NOMO-1 treated with DMSO at 0.1 percent for 48 hours (cell line): ENCODE measurements around the gene GIGYF2.

Source experiments
- DNase-seq: peaks from one replicate; lab custom pipeline; 2025; ENCODE audit not compliant: unreplicated experiment; lab: John Stamatoyannopoulos, UW

The GIGYF2 gene

GRCh38 chr2:232876161-232876977, 179.2 kb downstream of the GIGYF2 start:
- DNase-seq = peak; percentile 15

GRCh38 chr2:232876978-232877441, 179.9 kb downstream of the GIGYF2 start:
- DNase-seq = no peak

GRCh38 chr2:232877940-232878511, 180.9 kb downstream of the GIGYF2 start:
- DNase-seq = no peak

DNA sequence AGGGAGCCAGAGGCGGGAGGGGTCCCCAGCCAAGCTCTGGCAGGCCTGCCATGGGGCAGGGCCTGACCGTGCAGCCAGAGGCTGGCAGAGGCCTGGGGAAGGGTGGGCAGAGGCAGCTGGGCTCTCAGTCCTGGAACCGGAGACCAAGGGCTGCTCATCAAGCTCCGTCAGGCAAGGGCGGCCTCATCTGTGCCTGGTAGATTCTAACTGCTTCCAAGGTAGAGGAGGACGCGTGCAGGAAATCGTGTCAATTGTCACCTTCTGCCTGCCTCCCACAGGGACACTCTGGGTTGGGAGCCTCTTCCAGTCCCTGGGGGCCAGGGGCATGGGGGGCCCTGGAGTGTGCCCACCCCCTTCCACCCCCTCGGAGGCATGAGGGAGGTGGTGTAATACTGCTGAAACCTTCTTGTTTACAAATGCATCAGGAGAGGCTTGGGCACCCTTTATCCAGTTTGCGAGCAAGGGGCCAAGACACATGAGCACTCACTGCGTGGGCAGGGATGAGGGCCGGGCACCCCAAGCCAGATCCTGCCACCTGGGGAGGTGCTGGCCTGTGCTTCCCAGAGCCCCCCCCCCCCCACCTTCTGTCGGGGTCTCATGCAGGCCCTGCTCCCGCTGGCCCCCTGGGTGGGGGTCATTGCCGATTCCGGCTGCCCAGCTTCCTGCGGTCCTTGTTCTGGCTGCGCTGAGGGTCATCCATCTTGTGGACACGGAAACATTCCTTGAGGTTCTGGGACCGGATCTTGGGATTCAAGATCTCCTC, 181.9 kb downstream of the GIGYF2 start:
- no peak for DNase-seq

DNA sequence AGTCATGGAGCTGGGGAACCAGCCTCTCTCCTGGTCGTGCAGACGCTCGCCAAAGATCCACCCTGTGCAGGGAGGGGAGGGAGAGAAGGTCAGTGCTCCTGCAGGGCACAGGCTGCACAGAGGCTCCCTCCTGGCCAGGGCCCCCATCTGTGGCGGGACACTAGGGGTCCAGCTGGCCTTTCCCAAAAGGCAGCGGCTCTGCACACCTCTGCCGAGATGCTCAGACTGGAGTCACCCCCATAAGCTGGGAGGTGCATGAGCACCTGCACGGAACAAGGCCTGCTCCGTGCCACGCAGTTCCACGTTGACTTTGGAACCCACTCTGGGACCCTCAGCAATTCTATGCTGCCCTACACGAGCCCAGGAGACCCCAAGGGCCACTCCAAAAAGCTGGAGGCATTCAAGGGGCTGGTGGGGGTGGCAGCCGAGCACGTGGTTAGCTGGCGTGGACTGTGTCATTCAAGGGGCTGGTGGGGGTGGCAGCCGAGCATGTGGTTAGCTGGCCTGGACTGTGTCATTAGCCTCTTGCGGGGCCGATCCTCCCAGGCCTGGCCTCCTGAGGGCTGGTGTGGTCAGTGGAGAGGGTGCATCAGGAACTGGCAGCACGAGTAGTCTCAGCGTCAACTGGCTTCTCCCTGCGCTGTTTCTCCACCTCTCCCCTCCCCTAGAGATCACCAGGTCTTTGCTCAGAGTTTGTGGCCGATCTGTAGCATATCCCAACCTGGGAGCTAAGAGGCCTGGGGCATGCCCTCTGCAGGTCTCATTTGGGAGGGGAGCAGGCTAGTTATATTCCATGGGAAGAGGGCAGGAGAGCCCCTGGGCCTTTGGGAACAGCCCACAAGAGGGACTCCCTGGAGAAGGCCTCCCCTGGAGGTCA, 182.7 kb downstream of the GIGYF2 start:
- no peak for DNase-seq

DNA sequence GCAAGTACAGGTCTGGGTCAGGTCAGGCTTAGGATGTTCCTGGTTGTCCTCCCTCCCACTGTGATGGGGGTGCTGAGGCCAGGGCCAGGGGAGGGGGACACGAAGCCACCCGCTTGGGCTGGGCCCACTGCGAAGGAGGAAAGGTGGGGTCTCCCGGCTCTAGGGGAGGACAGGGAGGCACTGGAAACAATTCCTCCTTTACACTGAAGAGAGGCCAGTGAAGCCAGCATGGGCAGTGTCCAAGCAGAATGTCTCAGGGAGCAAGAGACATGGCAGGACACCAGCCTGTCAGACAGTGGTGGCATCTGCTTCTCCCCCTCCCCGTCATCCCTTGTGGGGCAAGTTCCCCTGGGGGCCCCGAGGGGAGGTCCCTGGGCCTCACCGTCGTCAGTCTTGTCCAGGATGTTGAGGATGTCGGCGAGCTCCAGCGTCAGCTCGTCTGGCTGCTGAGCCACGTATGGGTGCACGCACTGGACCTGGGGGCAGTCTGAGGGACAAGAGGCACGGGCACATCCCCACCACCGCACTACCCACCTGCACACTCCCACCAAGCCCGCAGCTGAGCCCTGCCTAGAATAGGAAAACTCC, 183.7 kb downstream of the GIGYF2 start:
- no peak for DNase-seq

DNA sequence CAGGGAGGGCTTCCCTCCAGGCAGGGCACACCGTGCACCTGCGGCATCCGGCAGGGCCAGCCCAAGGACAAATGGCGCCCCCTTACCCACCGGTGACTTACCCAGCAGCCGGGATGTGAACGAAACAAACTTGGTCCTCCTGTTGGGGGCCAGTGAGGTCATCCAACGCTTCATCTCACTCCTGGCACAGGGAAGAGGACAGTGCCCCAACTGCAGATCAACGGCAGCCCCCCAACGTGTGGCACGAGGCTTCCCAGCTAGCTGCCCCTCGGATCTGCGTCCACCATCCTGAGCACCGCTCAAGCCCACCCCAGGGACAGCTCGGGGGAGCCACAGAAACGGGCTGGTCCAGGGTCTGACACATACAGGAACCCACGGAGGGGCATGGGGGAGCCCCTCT, 185.0 kb downstream of the GIGYF2 start:
- DNase-seq = no peak

DNA sequence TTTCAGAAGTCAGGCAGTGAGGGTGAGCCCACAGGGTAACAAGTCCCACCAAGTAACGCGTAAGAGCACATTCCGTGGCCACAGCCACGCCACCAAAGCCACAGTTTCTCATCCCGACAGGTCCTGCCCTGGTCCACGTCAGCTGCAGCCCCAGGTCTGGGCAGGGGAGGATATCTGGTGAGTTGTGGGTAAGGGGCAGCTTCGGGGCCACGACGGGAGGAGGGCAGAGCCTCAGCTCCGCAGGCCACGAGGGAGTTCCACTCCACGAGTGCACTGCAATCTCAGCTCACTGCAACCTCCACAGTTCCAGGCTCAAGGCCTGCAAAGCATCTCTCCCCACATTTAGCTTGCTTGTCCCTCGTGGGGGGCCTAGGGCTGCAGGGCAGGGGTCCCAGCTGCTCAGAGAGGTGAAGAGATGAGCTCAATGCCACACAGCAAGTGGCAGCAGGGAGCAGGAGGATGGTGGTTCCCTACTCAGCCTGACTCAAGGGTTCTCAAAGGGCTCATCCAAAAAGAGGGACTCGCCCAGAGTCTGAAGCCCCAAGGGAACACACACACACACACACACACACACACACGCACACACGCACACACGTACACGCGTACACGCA, 185.5 kb downstream of the GIGYF2 start:
- DNase-seq = no peak

GRCh38 chr2:232883116-232883721, 186.1 kb downstream of the GIGYF2 start:
- DNase-seq = no peak

DNA sequence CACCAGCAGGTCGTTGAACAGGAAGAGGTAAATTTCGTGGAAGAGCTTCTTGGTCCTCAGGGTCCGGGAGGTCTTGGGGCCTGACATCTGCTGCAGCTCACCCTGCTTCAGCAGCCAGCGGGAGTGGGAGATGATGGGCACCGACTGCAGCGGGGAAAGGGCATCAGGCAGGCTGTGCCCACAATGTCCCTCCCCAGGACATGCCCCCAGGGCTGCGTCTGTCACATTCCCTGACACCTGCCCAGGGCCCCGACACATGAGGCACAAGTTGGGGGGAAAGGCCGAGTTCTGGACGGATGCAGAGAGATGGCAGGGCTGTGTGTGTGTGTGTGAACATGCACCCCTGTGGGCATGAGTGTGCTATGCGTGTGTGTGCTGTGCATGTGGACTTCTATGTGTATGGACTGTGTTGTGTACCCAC, 186.9 kb downstream of the GIGYF2 start:
- DNase-seq = no peak

GRCh38 chr2:232884549-232885263, 187.6 kb downstream of the GIGYF2 start:
- DNase-seq = no peak

DNA sequence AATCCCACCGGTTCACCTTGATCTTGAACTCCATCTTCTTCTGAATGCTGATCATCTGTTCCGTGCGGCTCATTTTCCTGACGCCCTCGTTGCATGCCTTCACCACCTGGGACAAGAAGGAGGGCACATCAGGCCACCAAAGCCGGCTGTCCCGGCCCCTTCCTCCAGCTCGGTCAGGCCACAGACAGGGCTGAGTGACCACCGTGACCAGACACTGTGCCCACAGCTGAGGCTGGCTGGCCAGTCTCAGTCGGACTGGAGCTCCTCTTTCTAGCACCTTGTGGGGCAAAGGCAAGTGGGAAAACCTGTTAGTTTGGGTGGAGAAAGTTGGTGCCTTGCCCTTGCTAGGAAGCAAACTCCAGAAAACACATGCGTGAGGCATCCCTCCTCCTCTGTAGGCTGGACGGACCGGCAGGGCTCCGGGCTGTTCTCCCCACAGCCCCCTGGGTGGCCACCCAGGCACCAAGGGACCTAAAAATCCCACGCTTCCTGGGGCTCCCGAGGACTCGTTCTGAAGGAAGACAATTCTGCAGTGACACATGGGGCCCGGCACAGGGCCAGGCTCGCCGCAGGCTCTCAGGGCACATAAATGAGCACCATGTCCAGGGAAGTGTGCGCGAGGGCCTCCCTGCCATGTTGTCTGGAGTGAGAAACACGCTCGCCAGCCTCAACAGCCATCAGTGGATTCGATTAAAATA, 188.3 kb downstream of the GIGYF2 start:
- DNase-seq = no peak

DNA sequence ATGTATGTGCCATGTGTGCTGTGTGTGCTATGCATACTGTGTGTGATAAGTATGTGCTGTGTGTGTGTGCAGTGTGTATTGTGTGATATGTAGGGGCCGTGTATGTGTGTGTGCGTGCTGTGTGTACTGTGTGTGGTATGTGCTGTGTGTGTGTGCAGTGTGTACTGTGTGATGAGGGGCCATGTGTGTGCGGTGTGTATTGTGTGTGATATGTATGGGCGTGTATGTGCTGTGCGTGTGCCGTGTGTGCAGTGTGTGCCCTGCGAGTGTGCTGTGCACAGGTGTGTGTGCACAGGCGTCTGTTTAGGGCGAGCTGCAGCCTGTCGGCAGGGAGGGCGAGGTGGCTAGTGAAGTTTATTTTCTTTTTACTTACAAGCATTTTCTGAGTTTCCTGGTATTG, 189.0 kb downstream of the GIGYF2 start:
- no peak for DNase-seq

GRCh38 chr2:232886632-232887031, 189.5 kb downstream of the GIGYF2 start:
- no peak for DNase-seq

DNA sequence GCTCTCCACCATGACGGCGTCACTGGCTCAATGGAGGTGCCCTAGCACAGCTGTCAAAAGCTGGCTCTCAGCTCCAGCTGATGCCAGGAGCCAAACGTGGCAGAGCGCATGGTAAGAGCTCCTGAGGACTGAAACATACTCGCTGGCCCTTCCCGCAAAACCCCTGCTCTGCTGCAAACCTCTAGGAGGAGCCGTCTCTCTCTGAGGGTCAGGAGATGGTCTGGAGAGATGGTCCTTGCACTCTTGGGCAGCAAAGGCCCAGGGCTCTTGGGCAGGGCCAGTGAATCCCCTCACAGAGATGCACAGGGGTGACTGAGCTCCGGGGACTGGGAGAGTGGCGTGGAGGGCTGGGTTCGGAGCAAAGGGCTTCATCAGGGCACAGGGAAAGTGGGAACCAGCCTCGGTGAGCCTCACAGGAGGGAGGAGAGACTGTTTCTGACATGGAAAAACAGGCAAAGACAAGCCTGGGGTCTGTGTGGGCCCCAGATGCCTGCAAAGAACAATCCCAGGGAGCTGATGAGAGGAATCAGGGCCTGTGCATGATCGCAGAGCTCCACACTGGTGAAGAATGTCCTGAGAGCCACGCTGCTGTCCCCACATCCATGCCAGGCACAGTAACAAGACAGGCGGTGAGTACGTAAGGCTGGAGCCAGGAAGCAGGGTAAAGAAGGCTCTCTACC, 190.2 kb downstream of the GIGYF2 start:
- DNase-seq = no peak

- DNase-seq = no peak
Measured at GRCh38 chr2:232888099-232888836, 191.1 kb downstream of the GIGYF2 start.

DNA sequence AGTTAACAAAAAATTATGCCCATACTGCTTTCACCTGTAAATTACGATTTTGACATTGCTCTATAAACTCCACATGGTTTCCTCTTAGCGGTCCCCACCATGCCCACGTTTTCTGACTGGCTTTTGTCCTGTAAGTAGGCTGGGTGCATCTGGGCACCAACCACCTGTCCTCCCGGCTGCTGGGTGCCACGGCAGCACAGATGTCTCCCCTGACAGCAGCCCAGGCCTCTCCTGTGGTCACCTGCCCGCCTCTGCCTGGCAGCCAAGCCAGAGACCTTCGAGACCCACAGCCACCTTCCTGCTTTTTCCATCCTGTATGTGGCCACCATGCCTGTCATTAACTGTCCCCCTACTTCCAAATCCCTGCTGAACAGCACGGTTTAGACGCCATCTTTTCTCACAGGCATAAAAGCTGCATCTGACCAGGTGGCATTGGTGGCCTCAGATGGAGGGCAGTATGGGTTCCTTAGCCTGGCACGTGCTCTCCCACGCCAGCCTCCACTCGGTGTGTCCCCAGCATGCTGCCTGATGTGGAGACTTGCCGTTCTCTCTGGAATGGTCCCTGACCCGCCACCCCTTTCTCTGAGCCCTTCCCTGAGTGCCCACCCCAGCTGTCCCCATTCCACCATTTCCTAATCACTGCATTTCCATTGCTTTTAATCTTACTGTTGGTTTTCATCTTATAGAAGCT, 191.9 kb downstream of the GIGYF2 start:
- no peak for DNase-seq
